GM12874 (cell line): ENCODE data around the gene RNF224.

Source experiments
- TF ChIP-seq, protein P1 (sequence below): IDR thresholded peaks from 2 replicates; pipeline ENCODE4 v1.5.1; 2011; ENCODE audit warnings: low read depth, mild to moderate bottlenecking, control low read depth, low read length, moderate library complexity; ENCODE audit not compliant: insufficient read depth

Gene RNF224

DNA sequence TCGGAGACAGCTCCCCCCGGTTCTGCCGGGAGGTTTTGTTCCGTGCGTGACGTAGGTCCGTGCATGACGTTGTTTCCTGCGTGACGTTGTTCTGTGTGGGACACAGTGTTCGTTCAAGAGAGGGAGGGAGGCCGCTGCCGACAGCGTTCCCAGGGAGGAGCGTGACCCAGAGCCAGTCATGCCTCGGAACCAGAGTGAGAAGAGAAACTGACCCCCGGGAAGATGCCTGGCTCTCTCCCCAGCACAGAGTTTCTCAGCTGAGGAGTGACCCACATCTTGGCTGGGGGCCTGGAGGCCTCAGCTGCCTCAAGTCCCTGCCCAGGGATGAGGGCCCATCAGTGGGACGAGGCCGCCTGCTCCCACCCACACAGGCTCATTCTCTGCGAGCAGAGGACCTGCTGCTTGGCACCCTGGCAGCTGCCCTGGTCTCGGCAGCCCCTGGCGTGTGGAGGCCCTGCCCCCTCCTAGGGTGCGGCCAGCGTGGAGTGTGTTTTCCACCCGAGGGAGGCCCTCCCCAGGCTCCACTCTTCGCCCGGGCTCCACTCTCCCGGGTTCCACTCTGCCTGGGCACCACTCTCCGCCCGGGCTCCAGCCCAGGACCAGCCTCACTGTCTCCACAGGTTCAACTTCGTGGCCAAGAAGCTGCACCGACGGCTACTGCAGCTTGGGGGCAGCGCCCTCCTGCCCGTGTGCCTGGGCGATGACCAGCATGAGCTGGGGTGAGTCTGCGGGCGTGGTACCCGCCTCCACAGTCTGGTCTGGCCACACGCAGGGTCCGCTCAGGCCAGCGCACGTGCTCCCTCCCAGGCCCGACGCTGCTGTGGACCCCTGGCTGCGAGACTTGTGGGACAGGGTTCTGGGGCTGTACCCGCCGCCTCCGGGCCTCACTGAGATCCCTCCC lies 13.9 kb upstream of the RNF224 start:
- TF ChIP-seq, protein P1, sequence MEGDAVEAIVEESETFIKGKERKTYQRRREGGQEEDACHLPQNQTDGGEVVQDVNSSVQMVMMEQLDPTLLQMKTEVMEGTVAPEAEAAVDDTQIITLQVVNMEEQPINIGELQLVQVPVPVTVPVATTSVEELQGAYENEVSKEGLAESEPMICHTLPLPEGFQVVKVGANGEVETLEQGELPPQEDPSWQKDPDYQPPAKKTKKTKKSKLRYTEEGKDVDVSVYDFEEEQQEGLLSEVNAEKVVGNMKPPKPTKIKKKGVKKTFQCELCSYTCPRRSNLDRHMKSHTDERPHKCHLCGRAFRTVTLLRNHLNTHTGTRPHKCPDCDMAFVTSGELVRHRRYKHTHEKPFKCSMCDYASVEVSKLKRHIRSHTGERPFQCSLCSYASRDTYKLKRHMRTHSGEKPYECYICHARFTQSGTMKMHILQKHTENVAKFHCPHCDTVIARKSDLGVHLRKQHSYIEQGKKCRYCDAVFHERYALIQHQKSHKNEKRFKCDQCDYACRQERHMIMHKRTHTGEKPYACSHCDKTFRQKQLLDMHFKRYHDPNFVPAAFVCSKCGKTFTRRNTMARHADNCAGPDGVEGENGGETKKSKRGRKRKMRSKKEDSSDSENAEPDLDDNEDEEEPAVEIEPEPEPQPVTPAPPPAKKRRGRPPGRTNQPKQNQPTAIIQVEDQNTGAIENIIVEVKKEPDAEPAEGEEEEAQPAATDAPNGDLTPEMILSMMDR = peak; percentile 29; the same call in 1 of the 2 replicates

DNA sequence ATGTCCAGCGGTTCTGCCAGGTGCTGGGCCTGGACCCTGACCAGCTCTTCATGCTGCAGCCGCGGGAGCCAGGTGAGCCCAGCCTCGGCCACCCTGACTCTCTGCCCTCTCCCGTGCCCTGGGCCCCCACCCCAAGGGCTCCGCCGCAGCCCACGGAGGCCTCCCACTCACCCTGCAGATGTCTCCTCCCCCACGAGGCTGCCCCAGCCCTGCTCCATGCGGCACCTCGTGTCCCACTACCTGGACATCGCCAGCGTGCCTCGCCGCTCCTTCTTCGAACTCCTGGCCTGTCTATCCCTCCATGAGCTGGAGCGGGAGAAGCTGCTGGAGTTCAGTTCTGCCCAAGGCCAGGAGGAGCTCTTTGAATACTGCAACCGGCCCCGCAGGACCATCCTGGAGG lies 12.7 kb upstream of the RNF224 start:
- TF ChIP-seq, protein P1 = no peak

DNA sequence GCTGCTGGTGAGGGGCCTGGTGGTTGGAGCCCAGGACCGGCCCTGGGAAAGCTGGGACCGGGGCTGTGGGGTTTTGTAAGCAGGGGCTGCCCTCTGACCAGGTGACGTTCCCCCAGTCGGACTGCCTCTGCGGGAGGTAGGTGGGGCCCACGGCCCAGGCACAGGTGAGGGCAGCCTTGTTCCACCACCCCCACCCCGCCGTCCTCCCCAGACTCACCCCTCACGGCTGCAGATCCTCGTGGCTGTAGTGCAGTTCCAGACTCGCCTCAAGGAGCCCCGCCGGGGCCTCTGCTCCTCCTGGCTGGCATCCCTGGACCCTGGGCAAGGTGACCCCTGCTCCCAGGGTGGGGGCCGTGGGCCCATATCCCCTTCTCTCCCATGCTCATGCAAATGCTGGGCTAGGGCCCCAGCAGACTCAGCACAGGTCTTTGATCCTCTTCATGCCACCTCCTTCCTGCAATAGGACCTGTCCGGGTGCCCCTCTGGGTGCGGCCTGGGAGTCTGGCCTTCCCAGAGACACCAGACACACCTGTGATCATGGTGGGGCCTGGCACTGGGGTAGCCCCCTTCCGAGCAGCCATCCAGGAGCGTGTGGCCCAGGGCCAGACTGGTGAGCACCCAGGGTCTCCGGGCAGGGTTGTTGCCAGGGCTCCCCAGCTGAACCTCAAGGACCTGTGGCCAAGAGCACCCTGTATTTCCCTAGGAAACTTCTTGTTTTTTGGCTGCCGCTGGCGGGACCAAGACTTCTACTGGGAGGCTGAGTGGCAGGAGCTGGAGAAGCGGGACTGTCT lies 11.9 kb upstream of the RNF224 start:
- TF ChIP-seq, protein P1 = no peak

DNA sequence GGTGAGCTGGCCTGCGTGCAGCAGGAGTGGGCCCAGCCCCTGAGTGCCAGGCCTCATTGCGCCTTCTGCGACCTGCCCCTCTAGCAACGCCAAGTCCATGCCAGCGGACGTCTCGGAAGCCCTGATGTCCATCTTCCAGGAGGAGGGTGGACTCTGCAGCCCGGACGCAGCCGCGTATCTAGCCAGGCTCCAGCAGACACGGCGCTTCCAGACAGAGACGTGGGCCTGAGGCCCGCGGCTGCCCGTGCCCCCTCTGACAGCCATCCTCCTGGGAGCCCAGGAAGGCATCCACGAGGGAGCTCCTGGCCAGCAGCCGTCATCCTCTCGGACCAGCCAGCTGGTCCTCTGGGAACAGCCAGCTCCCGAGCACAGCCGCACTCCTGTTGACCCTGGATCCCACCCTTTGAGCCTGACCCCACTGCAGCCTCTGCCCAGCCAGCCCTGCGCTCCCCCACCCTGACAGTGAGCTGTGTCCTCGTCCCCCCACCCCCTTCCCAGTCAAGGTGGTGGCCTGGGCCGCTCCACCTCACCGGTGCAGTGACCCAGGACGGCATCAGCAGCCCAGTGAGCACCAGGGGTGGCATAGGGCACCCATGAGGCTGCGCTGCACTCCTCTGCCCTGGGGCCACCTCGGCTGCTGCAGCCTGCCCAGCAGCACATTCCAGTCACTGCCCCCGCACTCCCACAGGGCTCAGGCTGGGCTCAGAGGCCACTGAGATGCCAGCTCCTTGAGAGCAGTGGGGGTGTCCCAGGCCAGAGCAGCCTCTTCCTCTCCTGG lies 10.9 kb upstream of the RNF224 start:
- TF ChIP-seq, protein P1 = no peak

DNA sequence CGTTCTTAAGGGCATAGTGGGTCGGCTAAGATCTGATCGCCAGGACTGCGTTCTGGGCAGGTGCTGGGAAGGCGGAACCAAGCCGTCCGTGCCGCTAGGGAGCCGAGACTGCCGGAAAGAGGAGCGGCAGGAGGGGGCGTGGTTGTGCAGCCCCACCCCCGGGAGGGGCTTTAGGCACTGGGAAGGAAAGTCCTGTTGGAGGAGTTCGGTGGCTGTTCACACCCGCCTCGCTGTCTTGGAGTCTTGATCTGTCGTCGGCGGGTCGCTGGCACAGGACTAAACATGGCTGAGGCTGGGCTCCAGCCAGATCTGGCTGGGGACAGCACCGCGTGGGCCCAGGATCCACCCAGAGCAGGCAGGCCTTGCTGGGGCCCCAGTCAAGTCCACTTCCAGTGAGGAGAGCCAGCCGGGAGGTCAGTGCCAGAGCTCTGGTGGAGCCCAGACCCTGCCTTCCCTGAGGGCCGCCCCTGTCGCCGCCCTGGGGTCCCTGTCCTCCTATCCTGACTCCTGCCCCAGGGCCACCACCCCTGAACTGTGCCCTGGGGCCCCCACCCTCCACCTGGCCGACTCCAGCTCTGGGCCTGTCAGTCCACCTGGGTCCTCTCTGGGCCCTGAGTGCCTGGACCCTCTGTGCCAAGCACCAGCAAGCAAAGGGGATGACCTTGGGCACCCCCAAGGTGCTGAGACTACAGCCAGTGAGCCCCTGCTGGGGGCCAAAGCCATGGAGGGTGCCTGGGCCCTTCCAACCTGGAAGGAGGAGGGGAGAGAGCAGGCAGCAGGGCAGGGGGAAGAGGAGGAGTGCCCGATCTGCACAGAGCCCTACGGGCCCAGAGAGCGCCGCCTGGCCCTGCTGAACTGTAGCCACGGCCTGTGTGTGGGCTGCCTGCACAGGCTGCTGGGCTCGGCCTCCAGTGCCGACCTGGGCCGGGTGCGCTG lies 9.8 kb upstream of the RNF224 start:
- TF ChIP-seq, protein P1 = no peak

DNA sequence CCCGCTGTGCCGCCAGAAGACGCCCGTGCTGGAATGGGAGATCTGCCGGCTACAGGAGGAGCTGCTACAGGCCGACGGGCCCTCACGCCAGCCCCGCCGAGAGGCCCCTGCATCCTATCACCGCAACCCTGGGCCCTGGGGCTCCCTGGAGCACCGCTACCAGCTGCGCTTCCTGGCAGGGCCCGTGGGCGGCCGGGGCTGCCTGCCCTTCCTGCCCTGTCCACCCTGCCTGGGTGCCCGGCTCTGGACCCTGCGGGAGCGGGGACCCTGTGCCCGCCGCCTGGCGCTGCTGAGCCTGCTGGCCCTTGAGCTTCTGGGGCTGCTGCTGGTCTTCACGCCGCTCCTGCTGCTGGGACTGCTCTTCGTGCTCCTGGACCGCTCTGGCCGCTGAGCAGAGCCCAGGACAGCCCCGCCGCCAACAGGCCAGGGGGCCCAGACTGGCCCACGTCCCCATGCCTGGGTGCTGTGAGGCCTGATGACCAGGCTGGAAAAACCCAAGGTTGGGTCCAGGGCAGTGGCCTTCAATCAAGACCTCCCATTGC lies 9.0 kb upstream of the RNF224 start:
- TF ChIP-seq, protein P1 = no peak
